KBM-7 (cell line): ENCODE results near the gene AURKAIP1.
"Not testable (repeated sequence)": the region's sequence is repeated elsewhere in the genome, so short reads cannot be mapped to it uniquely, and the experiment has no call there.

Experiments used
- DNase-seq: peaks from one replicate; pipeline ENCODE4 v3.0.0-alpha.2; 2015
- in situ Hi-C: fragments of 300-500 bp; cut with MboI; formaldehyde crosslinking; loops from 2 replicates; pipeline ENCODE4 v1.14.3; 2020; ENCODE audit warnings: low sequenced_read_pairs, low pct_unique_long_range_greater_than_20kb, mixed read lengths

Gene AURKAIP1

GRCh38 chr1:1407636-1408318, 32.8 kb upstream of the AURKAIP1 start:
- DNase-seq: peak; percentile 49
- in situ Hi-C loops: no loop called here

GRCh38 chr1:1406821-1407635, 32.0 kb upstream of the AURKAIP1 start, which contains the start of gene MRPL20:
TSS of gene MRPL20 (minus strand) at chr1:1407293. CDS start at chr1:1407217, 76 bp downstream.
- peak; percentile 92 for DNase-seq
- in situ Hi-C loops: no loop called here

GRCh38 chr1:1406101-1406820, 31.3 kb upstream of the AURKAIP1 start:
- in situ Hi-C loops: no loop called here
- DNase-seq: peak; percentile 23

- DNase-seq: no peak
- in situ Hi-C loops: no loop called here
These were observed 28.6 kb upstream of the AURKAIP1 start for GRCh38 chr1:1403653-1404052.

GRCh38 chr1:1402901-1403392, 27.9 kb upstream of the AURKAIP1 start:
- in situ Hi-C loops, DNase-seq: not testable (repeated sequence)

GRCh38 chr1:1402072-1402900, 27.3 kb upstream of the AURKAIP1 start:
- in situ Hi-C loops: no loop called here
- DNase-seq: peak; percentile 75

GRCh38 chr1:1401457-1402010, 26.5 kb upstream of the AURKAIP1 start:
- no peak for DNase-seq
- in situ Hi-C loops: no loop called here

- in situ Hi-C loops: no loop called here
These were observed 25.8 kb upstream of the AURKAIP1 start for GRCh38 chr1:1400576-1401456.

GRCh38 chr1:1399872-1400575, 25.0 kb upstream of the AURKAIP1 start:
- DNase-seq: peak; percentile 27
- in situ Hi-C loops: no loop called here

More at GRCh38 chr1:1400576-1401456, 25.8 kb upstream of the AURKAIP1 start:
- no peak for DNase-seq

- peak; percentile 99 for DNase-seq
- in situ Hi-C loops: no loop called here
These were observed 24.3 kb upstream of the AURKAIP1 start, which contains the start of gene CCNL2 for GRCh38 chr1:1399187-1399871. TSS of gene CCNL2 (minus strand) at chr1:1399335. CDS start at chr1:1399306, 29 bp downstream.

- in situ Hi-C loops: no loop called here
- DNase-seq: no peak
These were observed 23.7 kb upstream of the AURKAIP1 start for GRCh38 chr1:1398677-1399186.

GRCh38 chr1:1397839-1398523, 23.0 kb upstream of the AURKAIP1 start:
- peak; percentile 59 for DNase-seq
- in situ Hi-C loops: no loop called here

- no peak for DNase-seq
- in situ Hi-C loops: no loop called here
These were observed 20.2 kb upstream of the AURKAIP1 start for GRCh38 chr1:1395166-1395565.

- in situ Hi-C loops: no loop called here
- DNase-seq: no peak
These were observed 19.1 kb upstream of the AURKAIP1 start for GRCh38 chr1:1394116-1394515.

- no peak for DNase-seq
- in situ Hi-C loops: no loop called here
These were observed 18.4 kb upstream of the AURKAIP1 start for GRCh38 chr1:1393428-1393827.

- no peak for DNase-seq
- in situ Hi-C loops: no loop called here
These were observed 18.0 kb upstream of the AURKAIP1 start for GRCh38 chr1:1393014-1393413.
